ENCODE results near the gene CCDC141.

GRCh38 chr2:178846458-178846802 is 203.5 kb downstream of the CCDC141 start:
- TF ChIP-seq TAF1 (IDR thresholded peaks at IDR 0.05; ENCODE audit: low read depth, low read length) (no peak), POLR2A (IDR thresholded peaks at IDR 0.05; ENCODE audit: low read depth, low read length) (no peak), POLR2AphosphoS5 (IDR thresholded peaks at IDR 0.05; ENCODE audit: low read depth, low read length) (no peak), SPI1 (IDR thresholded peaks at IDR 0.05; ENCODE audit: low read depth, low read length) (no peak), POU2F2 (IDR thresholded peaks at IDR 0.05; ENCODE audit: low read depth, low read length) (no peak), PAX5 (IDR thresholded peaks at IDR 0.05; ENCODE audit: insufficient read depth, low read length, severe bottlenecking) (no peak)

Data from GM12891 (cell line).